Calu3 (cell line): ENCODE data around the gene SYT17. TPM values are rescaled to one million over a fixed set of nuclear protein-coding genes. Genes with fewer than 3 reads are reported as not detected.

Experiments
- BruUV-seq: library from RNA; stranded (reverse); fragments of 400-500 nt; replicated peaks from 2 replicates; lab custom pipeline; 2021; lab: Mats Ljungman, UMichigan
- CTCF ChIA-PET: fragments of 300-600 bp; sonication (Branson Sonifier 250); formaldehyde crosslinking; loops from one replicate; lab custom pipeline; 2022; ENCODE audit warnings: antibody characterized with exemption; lab: Charles Lee
- DNase-seq: peaks from one replicate; pipeline ENCODE4 v3.0.0; 2022
- H3K27ac Mint-ChIP-seq: one replicate; pipeline ENCODE4 v1.8.0; 2022; ENCODE audit warnings: mixed read lengths; ENCODE audit not compliant: unreplicated experiment
- H3K27me3 Mint-ChIP-seq: one replicate; pipeline ENCODE4 v1.8.0; 2022; ENCODE audit warnings: mixed read lengths; ENCODE audit not compliant: unreplicated experiment
- H3K36me3 Mint-ChIP-seq: one replicate; pipeline ENCODE4 v1.8.0; 2022; ENCODE audit warnings: mild to moderate bottlenecking, moderate library complexity, mixed read lengths; ENCODE audit not compliant: insufficient read depth, unreplicated experiment
- H3K4me1 Mint-ChIP-seq: one replicate; pipeline ENCODE4 v1.8.0; 2022; ENCODE audit warnings: mild to moderate bottlenecking, low read depth, mixed read lengths; ENCODE audit not compliant: unreplicated experiment
- H3K4me3 Mint-ChIP-seq: one replicate; pipeline ENCODE4 v1.8.0; 2022; ENCODE audit warnings: mild to moderate bottlenecking, low read depth, moderate library complexity, mixed read lengths; ENCODE audit not compliant: unreplicated experiment
- H3K9me3 Mint-ChIP-seq: one replicate; pipeline ENCODE4 v1.8.0; 2022; ENCODE audit warnings: low read depth, mixed read lengths; ENCODE audit not compliant: unreplicated experiment
- CTCF ChIP-seq: fragments of 200-600 bp; IDR thresholded peaks from one replicate; pipeline ENCODE4 v1.8.0; 2022; ENCODE audit warnings: antibody characterized with exemption; ENCODE audit not compliant: unreplicated experiment
- intact Hi-C: fragments of 100-400 bp; cut with micrococcal nuclease; formaldehyde crosslinking; loops from one replicate; pipeline ENCODE4 v1.10.0; 2022; ENCODE audit not compliant: unreplicated experiment
- total RNA-seq: library from RNA; stranded (reverse); gene quantifications from 2 replicates; pipeline ENCODE4 v1.2.3, GENCODE V29; 2022

The SYT17 gene
- total RNA-seq, 1 experiment from 2014 or later = 10.6 TPM

DNA sequence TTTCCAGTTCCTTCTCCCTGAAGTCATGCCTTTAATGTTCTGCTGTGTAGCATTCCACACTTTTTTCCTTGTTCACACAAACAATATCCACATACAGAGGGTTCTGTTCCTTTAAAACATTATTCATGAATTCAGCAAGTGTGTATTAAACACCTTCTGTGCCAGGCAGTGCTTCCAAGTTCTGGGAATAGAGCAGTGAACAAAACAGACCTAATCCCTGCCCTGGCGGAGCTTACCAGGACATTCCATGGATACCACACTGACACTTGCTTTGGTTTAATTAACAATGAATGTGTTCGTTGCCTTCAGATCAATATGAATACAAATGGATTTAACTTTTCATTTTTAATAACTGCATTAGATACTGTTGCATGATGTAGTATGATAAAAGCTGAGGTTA lies 59.6 kb downstream of the SYT17 start:
- Mint-ChIP-seq H3K27me3 (no peaks in the 10 kb centered on the region), H3K4me3 (no peak overlapping the region), H3K27ac (no peak overlapping the region), H3K36me3 (peaks cover 4% of the 10 kb centered on the region), H3K9me3 (peaks cover 5% of the 10 kb centered on the region), H3K4me1 (peaks cover 7% of the 10 kb centered on the region)
- TF ChIP-seq CTCF = no peak
- no TSS peak for BruUV-seq
- CTCF ChIA-PET = interaction anchor here (0.6 kb wide), 1 partner anchor 115 kb away, joined by 3 read pairs; no protein-coding TSS in a partner anchor
- intact Hi-C loops = no loop called here
- no peak for DNase-seq

DNA sequence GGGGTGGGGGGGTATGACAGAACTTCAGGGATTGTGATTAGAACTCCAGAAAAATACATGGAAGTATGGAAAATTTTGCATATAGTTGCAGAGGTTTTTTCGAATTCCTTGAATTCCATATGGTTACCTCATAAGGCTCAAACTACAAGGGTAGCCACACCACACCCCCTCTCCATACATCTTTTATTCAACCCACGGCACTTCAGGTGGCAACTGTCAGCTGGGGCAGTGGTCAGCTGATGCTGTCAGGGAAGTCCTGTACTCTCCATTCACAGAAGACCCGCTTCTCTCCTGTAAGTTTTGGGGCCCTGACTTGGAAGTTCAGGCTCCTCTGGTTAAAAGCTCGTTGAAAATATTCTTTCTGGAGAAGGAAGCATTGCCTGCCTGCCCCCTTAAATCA lies 60.0 kb downstream of the SYT17 start:
- H3K27ac Mint-ChIP-seq = no peak overlapping the region
- H3K36me3 Mint-ChIP-seq = peaks cover 4% of the 10 kb centered on the region
- BruUV-seq = no TSS peak
- no peak for TF ChIP-seq CTCF
- H3K4me3 Mint-ChIP-seq = no peak overlapping the region
- intact Hi-C loops = no loop called here
- CTCF ChIA-PET = interaction anchor here (0.6 kb wide), 1 partner anchor 116 kb away, joined by 3 read pairs; no protein-coding TSS in a partner anchor
- H3K4me1 Mint-ChIP-seq = peaks cover 7% of the 10 kb centered on the region
- no peak for DNase-seq
- H3K9me3 Mint-ChIP-seq = peaks cover 5% of the 10 kb centered on the region
- H3K27me3 Mint-ChIP-seq = no peaks in the 10 kb centered on the region

DNA sequence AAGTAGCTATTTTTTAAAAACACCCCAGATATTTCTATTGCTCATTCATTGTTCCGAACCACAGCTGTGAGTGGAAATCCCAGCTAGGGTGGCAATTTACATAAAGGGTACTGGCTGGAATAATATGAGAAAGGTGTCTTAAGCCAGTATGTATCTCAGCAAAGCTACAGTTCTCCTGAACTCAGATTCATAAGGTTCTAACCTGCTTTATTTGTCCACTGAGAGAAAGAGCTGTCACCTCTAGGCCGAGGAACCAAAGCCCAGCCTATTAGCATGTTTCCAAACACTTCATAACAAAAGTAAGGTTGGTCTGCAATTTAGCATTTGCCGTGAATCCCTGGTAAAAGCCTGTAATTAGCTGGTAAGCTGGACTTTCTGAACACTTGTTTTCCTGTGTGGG lies 60.5 kb downstream of the SYT17 start:
- CTCF ChIA-PET = no interaction called here
- Mint-ChIP-seq H3K36me3 (peaks cover 4% of the 10 kb centered on the region), H3K9me3 (peaks cover 5% of the 10 kb centered on the region), H3K27ac (no peak overlapping the region), H3K4me3 (no peak overlapping the region), H3K27me3 (no peaks in the 10 kb centered on the region), H3K4me1 (peaks cover 7% of the 10 kb centered on the region)
- no peak for DNase-seq
- BruUV-seq = no TSS peak
- intact Hi-C loops = no loop called here
- no peak for TF ChIP-seq CTCF

DNA sequence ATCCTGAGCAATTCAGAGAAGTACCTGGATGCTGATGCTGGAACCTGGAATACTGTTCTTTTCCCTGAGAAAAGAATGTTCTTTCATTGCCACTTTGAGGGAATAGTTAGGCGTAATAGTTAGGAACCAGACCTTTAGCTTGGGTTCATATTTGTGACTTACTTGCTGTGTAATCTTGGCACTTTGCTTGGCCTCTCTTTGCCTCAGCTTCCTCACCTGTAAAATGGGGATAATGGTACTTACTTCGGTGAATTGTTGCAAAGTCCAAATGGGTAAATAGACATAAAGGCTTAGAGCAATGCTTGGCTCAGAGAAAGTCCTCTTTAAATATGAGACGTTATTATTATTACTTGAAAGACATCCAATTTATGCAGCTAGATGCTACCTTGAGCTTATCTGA lies 62.5 kb downstream of the SYT17 start:
- Mint-ChIP-seq H3K36me3 (peaks cover 4% of the 10 kb centered on the region), H3K9me3 (peaks cover 5% of the 10 kb centered on the region), H3K27ac (no peak overlapping the region), H3K4me1 (peaks cover 7% of the 10 kb centered on the region), H3K4me3 (no peak overlapping the region), H3K27me3 (no peaks in the 10 kb centered on the region)
- intact Hi-C loops = no loop called here
- no TSS peak for BruUV-seq
- TF ChIP-seq CTCF = no peak
- CTCF ChIA-PET = interaction anchor here (0.7 kb wide), 1 partner anchor 141 kb away, joined by 3 read pairs; no protein-coding TSS in a partner anchor
- DNase-seq = no peak
